Measurements from ENCODE around the gene CRYL1. TPM values are rescaled to one million over a fixed set of nuclear protein-coding genes. Genes with fewer than 3 reads are reported as not detected.

CRYL1 gene
- total and polyA plus RNA-seq, 2 of the 13 experiments (the other 11 are each of a cell fraction or from before 2014, with no cell fraction given): 57.2 to 115 TPM

DNA sequence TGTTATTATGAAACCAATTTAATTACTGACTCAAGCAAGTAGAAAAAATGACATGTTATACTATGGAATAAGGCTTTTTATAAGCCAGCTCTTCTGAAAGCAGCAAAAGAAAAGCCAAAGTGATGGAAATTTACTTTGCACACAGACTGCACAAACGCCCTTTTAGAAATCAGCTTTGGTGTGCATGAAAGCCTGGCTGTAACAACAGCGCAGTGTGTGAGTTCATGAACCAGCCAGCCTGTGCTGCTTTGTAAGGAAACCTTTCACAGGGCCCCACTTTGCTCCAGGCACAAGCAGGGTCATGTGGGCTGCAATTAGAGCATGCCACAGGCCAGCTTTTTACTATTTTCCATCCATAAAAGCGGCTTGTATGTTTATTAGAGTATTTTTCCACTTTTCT lies 27.7 kb upstream of the CRYL1 start (continued):
- TF ChIP-seq, protein P1, sequence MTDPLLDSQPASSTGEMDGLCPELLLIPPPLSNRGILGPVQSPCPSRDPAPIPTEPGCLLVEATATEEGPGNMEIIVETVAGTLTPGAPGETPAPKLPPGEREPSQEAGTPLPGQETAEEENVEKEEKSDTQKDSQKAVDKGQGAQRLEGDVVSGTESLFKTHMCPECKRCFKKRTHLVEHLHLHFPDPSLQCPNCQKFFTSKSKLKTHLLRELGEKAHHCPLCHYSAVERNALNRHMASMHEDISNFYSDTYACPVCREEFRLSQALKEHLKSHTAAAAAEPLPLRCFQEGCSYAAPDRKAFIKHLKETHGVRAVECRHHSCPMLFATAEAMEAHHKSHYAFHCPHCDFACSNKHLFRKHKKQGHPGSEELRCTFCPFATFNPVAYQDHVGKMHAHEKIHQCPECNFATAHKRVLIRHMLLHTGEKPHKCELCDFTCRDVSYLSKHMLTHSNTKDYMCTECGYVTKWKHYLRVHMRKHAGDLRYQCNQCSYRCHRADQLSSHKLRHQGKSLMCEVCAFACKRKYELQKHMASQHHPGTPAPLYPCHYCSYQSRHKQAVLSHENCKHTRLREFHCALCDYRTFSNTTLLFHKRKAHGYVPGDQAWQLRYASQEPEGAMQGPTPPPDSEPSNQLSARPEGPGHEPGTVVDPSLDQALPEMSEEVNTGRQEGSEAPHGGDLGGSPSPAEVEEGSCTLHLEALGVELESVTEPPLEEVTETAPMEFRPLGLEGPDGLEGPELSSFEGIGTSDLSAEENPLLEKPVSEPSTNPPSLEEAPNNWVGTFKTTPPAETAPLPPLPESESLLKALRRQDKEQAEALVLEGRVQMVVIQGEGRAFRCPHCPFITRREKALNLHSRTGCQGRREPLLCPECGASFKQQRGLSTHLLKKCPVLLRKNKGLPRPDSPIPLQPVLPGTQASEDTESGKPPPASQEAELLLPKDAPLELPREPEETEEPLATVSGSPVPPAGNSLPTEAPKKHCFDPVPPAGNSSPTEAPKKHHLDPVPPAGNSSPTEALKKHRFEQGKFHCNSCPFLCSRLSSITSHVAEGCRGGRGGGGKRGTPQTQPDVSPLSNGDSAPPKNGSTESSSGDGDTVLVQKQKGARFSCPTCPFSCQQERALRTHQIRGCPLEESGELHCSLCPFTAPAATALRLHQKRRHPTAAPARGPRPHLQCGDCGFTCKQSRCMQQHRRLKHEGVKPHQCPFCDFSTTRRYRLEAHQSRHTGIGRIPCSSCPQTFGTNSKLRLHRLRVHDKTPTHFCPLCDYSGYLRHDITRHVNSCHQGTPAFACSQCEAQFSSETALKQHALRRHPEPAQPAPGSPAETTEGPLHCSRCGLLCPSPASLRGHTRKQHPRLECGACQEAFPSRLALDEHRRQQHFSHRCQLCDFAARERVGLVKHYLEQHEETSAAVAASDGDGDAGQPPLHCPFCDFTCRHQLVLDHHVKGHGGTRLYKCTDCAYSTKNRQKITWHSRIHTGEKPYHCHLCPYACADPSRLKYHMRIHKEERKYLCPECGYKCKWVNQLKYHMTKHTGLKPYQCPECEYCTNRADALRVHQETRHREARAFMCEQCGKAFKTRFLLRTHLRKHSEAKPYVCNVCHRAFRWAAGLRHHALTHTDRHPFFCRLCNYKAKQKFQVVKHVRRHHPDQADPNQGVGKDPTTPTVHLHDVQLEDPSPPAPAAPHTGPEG (CRISPR knock-in tag; IDR thresholded peaks at IDR 0.05): peak; percentile 70; the same call in 1 of the 2 replicates
- TF ChIP-seq, protein P2, sequence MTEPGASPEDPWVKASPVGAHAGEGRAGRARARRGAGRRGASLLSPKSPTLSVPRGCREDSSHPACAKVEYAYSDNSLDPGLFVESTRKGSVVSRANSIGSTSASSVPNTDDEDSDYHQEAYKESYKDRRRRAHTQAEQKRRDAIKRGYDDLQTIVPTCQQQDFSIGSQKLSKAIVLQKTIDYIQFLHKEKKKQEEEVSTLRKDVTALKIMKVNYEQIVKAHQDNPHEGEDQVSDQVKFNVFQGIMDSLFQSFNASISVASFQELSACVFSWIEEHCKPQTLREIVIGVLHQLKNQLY (CRISPR knock-in tag; IDR thresholded peaks at IDR 0.05): peak; percentile 67; the same call in 1 of the 2 replicates
- TF ChIP-seq, protein P3, sequence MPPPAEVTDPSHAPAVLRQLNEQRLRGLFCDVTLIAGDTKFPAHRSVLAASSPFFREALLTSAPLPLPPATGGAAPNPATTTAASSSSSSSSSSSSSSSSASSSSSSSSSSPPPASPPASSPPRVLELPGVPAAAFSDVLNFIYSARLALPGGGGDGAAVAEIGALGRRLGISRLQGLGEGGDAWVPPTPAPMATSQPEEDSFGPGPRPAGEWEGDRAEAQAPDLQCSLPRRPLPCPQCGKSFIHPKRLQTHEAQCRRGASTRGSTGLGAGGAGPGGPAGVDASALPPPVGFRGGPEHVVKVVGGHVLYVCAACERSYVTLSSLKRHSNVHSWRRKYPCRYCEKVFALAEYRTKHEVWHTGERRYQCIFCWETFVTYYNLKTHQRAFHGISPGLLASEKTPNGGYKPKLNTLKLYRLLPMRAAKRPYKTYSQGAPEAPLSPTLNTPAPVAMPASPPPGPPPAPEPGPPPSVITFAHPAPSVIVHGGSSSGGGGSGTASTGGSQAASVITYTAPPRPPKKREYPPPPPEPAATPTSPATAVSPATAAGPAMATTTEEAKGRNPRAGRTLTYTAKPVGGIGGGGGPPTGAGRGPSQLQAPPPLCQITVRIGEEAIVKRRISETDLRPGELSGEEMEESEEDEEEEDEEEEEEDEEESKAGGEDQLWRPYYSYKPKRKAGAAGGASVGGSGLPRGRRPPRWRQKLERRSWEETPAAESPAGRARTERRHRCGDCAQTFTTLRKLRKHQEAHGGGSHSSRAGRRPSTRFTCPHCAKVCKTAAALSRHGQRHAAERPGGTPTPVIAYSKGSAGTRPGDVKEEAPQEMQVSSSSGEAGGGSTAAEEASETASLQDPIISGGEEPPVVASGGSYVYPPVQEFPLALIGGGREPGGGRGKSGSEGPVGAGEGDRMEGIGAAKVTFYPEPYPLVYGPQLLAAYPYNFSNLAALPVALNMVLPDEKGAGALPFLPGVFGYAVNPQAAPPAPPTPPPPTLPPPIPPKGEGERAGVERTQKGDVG (CRISPR knock-in tag; IDR thresholded peaks at IDR 0.05; ENCODE audit: borderline replicate concordance): no peak
- TF ChIP-seq, protein P4, sequence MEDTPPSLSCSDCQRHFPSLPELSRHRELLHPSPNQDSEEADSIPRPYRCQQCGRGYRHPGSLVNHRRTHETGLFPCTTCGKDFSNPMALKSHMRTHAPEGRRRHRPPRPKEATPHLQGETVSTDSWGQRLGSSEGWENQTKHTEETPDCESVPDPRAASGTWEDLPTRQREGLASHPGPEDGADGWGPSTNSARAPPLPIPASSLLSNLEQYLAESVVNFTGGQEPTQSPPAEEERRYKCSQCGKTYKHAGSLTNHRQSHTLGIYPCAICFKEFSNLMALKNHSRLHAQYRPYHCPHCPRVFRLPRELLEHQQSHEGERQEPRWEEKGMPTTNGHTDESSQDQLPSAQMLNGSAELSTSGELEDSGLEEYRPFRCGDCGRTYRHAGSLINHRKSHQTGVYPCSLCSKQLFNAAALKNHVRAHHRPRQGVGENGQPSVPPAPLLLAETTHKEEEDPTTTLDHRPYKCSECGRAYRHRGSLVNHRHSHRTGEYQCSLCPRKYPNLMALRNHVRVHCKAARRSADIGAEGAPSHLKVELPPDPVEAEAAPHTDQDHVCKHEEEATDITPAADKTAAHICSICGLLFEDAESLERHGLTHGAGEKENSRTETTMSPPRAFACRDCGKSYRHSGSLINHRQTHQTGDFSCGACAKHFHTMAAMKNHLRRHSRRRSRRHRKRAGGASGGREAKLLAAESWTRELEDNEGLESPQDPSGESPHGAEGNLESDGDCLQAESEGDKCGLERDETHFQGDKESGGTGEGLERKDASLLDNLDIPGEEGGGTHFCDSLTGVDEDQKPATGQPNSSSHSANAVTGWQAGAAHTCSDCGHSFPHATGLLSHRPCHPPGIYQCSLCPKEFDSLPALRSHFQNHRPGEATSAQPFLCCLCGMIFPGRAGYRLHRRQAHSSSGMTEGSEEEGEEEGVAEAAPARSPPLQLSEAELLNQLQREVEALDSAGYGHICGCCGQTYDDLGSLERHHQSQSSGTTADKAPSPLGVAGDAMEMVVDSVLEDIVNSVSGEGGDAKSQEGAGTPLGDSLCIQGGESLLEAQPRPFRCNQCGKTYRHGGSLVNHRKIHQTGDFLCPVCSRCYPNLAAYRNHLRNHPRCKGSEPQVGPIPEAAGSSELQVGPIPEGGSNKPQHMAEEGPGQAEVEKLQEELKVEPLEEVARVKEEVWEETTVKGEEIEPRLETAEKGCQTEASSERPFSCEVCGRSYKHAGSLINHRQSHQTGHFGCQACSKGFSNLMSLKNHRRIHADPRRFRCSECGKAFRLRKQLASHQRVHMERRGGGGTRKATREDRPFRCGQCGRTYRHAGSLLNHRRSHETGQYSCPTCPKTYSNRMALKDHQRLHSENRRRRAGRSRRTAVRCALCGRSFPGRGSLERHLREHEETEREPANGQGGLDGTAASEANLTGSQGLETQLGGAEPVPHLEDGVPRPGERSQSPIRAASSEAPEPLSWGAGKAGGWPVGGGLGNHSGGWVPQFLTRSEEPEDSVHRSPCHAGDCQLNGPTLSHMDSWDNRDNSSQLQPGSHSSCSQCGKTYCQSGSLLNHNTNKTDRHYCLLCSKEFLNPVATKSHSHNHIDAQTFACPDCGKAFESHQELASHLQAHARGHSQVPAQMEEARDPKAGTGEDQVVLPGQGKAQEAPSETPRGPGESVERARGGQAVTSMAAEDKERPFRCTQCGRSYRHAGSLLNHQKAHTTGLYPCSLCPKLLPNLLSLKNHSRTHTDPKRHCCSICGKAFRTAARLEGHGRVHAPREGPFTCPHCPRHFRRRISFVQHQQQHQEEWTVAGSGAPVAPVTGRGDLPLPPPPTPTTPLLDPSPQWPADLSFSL (CRISPR knock-in tag; IDR thresholded peaks at IDR 0.05): peak; percentile 85; the same call in 1 of the 2 replicates
- TF ChIP-seq ZFP1 (CRISPR knock-in tag; IDR thresholded peaks at IDR 0.05): no peak
- TF ChIP-seq, protein P5, sequence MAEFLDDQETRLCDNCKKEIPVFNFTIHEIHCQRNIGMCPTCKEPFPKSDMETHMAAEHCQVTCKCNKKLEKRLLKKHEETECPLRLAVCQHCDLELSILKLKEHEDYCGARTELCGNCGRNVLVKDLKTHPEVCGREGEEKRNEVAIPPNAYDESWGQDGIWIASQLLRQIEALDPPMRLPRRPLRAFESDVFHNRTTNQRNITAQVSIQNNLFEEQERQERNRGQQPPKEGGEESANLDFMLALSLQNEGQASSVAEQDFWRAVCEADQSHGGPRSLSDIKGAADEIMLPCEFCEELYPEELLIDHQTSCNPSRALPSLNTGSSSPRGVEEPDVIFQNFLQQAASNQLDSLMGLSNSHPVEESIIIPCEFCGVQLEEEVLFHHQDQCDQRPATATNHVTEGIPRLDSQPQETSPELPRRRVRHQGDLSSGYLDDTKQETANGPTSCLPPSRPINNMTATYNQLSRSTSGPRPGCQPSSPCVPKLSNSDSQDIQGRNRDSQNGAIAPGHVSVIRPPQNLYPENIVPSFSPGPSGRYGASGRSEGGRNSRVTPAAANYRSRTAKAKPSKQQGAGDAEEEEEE (CRISPR knock-in tag; IDR thresholded peaks at IDR 0.05; ENCODE audit: borderline replicate concordance): no peak
- TF ChIP-seq, protein P6, sequence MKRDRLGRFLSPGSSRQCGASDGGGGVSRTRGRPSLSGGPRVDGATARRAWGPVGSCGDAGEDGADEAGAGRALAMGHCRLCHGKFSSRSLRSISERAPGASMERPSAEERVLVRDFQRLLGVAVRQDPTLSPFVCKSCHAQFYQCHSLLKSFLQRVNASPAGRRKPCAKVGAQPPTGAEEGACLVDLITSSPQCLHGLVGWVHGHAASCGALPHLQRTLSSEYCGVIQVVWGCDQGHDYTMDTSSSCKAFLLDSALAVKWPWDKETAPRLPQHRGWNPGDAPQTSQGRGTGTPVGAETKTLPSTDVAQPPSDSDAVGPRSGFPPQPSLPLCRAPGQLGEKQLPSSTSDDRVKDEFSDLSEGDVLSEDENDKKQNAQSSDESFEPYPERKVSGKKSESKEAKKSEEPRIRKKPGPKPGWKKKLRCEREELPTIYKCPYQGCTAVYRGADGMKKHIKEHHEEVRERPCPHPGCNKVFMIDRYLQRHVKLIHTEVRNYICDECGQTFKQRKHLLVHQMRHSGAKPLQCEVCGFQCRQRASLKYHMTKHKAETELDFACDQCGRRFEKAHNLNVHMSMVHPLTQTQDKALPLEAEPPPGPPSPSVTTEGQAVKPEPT (CRISPR knock-in tag; IDR thresholded peaks at IDR 0.05; ENCODE audit: low read depth): no peak

Measured in HepG2 (cell line).